Dedifferentiated amniotic fluid mesenchymal stem cell (primary cell): ENCODE results near the gene RPS5.
"Not testable (repeated sequence)": the region's sequence is repeated elsewhere in the genome, so short reads cannot be mapped to it uniquely, and the experiment has no call there.

Experiments used
- DNase-seq: peaks from one replicate; pipeline ENCODE4 v3.0.0-alpha.2; 2016; ENCODE audit errors: extremely low spot score

The RPS5 gene

GRCh38 chr19:58386576-58387337, at the start of gene RPS5:
Gene RPS5, plus strand, starts transcription at chr19:58387269. Its CDS starts 869 bp downstream, at chr19:58388138.
- DNase-seq = peak; percentile 99

- no peak for DNase-seq
Measured at GRCh38 chr19:58338336-58338735, 48.7 kb upstream of the RPS5 start.

GRCh38 chr19:58338825-58339558, 48.1 kb upstream of the RPS5 start:
- DNase-seq = no peak

GRCh38 chr19:58345558-58345957, 41.5 kb upstream of the RPS5 start:
- no peak for DNase-seq

- DNase-seq = peak; percentile 57
Measured at GRCh38 chr19:58346961-58347929, 39.8 kb upstream of the RPS5 start.

- not testable (repeated sequence) for DNase-seq
Measured at GRCh38 chr19:58348080-58348479, 39.0 kb upstream of the RPS5 start.

- no peak for DNase-seq
Measured at GRCh38 chr19:58349590-58349989, 37.5 kb upstream of the RPS5 start.

- DNase-seq = no peak
Measured at GRCh38 chr19:58350001-58350861, 36.8 kb upstream of the RPS5 start.

- DNase-seq = no peak
Measured at GRCh38 chr19:58350871-58351557, 36.1 kb upstream of the RPS5 start.

GRCh38 chr19:58351558-58351878, 35.6 kb upstream of the RPS5 start:
- no peak for DNase-seq

- DNase-seq = no peak
Measured at GRCh38 chr19:58351990-58352755, 34.9 kb upstream of the RPS5 start.

GRCh38 chr19:58352760-58353671, 34.1 kb upstream of the RPS5 start, which contains the start of gene A1BG:
Gene A1BG, minus strand, starts transcription at chr19:58353492. Its CDS starts 55 bp downstream, at chr19:58353437.
- no peak for DNase-seq

- no peak for DNase-seq
Measured at GRCh38 chr19:58353717-58354477, 33.2 kb upstream of the RPS5 start.

- DNase-seq = no peak
Measured at GRCh38 chr19:58354478-58355030, 32.5 kb upstream of the RPS5 start.

- DNase-seq = no peak
Measured at GRCh38 chr19:58355215-58355796, 31.8 kb upstream of the RPS5 start.

GRCh38 chr19:58355908-58356765, 30.9 kb upstream of the RPS5 start:
- no peak for DNase-seq
